Activated CD8-positive, alpha-beta memory T cell treated with anti-CD3 and anti-CD28 coated beads, Interleukin-2, amount 50 U/mL, for 1 hour (primary cell): Measurements from ENCODE around the gene MAFB.

Experiments
- DNase-seq: peaks from one replicate; pipeline ENCODE4 v3.0.0-alpha.2; 2020; ENCODE audit errors: extremely low read depth

The MAFB gene

GRCh38 chr20:40659567-40659966 lies 29.5 kb downstream of the MAFB start:
- DNase-seq = no peak

DNA sequence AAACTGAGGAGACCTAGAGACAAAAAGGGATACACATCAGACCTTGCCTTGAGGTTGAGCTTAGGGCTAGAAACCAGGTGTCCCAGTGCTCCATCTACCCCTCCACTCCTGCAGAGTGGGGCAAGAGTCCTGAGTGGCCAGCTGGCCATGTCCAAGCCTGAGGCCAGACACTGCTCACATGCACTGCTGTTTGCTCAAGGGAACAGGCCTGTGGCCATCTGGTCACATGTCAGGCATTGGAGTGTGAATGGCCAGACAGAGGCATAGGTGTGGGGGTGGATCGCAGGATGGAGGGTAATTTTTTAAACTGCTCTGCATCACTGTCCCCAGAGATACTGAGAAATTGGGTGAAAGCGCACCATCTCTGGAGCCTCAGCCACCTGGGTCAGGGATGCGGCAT lies 30.5 kb downstream of the MAFB start:
- no peak for DNase-seq

DNA sequence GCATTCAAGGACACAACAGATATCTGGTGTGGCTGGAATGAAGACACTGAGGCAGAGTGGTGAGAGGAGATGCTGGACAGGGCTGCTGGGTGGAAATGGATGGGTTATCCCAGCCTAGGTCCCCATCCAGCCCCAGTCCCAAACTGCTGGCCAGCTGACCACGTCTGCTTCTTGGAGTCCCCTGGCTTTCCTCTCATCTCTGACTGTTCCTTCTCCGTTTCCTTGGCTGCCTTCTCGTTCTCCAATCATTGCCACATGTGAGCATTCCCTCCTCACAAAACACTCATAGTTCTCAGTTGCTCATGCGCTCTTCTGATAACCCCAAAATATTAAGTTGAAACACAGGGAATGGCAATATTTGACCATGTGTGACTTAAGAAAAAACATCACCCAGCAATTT lies 31.5 kb downstream of the MAFB start:
- no peak for DNase-seq

- DNase-seq = no peak
These were observed 33.6 kb downstream of the MAFB start for GRCh38 chr20:40655451-40655850.

DNA sequence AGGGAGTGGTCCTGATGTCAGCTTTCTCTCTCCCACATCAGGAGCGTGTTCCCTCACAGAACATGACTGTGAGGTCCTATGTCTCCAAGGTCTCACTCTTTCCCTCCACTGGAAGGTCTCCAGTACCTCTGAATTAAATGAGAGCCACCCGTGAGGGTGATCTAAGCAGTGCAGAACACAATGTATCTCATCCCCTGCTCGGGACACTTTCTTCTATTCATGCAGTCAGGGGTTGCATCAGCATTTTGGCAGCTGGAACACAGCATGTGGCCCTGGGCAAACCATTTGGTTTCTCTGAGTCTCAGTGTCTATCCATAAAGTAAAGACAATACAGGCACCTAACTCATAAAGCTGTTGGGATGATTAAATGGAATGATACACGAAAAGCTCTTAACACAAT lies 34.2 kb downstream of the MAFB start:
- no peak for DNase-seq

DNA sequence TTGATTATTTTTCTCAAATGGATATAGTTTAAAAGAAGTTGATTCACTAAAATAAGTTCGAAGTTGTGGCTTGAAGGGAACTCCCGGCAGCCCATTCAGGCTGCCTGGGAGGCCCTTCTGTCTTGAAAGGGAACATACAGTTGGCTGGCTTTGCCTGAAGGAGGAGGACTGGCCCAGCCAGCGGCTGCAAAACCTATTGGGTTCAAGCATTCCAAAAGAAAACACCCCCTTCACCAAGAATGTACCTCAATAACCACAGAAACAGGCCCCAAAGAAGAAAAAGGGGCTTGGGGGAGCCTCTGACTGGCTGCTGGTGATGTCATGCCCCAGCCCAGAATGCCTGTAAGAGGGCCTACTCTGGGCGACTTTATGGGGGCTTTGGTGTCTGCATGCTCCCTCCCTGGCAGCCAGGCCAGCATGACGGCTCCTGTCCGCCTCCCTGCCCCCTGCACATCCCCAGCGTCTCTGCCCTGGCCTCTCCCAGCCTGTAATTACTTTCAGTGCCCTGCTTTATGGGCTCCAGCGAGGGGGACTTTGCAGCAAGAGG lies 36.5 kb downstream of the MAFB start:
- DNase-seq = no peak

DNA sequence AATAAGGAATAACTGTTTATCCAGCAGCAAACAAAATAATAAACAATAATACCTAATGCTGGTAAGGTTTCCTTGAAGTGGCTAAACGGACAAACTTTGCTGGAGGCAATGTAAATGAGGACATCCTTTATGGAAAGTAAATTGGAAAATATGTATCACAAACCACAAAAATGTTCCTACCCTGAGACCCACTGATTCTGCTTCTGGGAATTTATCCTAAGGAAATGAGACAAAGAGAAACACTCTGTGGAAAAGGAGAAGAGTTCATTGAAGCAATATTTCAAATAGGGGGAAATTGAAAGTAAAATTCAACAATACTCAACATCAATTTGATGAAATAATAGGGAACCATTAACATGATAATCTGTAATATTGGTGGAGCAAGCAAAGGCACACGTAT lies 37.9 kb downstream of the MAFB start:
- DNase-seq = no peak

- DNase-seq = no peak
These were observed 38.3 kb downstream of the MAFB start for GRCh38 chr20:40650707-40651106.

GRCh38 chr20:40648210-40649072 lies 40.6 kb downstream of the MAFB start:
- no peak for DNase-seq

GRCh38 chr20:40646813-40647212 lies 42.2 kb downstream of the MAFB start:
- no peak for DNase-seq

DNA sequence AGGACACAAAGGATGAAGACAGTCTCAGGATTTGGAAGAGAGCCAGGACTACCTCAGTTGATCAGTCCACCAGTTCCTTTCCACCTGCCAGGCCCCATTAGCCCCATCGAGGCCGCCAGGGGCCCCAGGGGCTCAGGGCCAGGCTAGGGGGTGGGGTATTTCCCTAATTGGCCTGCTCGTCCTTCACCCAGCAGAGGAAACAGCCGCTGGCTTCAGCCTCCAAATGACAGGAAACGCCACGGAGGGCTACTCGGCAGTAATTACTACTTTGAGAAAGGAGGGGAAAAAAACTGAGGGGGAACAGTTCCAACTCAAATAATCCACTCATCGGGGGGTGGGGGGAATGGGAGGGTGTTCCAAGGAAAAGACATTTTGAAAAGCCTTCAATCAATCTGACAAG lies 42.7 kb downstream of the MAFB start:
- DNase-seq = no peak

DNA sequence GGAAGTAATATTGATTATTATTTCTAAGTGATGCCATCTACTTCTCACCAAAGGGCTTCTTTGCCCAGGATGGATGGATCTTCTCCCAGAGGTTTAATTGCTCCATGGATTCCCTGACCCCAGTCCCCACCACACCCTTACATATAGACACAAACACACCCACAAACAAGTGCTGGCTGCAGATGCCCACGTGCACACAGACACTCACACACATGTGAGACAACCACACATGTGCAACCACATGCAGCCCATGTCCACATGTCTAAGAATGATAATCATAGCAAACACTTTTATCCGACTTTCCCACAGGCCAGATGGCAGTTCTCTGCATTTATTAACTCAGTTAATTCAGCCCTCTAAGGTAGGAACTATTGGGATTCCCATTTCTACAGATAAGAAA lies 44.2 kb downstream of the MAFB start:
- no peak for DNase-seq

DNA sequence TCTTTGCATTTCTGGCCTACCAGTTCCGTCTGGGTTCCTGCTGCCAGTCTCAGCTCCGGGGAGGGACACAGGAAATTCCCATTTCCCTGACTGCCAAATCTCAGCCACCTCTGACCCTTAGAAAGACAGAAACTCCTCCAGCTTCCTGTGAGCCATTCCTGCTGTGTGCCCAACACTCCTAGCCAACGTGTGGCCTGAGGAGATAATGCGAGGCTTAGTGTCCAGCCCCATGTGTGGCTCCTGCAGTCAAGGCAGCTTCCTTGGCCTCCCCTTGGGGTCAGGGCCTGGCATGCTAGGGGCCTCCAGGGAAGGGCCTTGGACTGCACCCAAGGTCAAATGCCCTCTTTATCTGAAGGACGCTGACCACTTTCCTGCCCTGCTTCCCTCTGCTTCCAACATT lies 45.1 kb downstream of the MAFB start:
- DNase-seq = no peak

GRCh38 chr20:40641809-40642208 lies 47.2 kb downstream of the MAFB start:
- DNase-seq = no peak

GRCh38 chr20:40641202-40641601 lies 47.8 kb downstream of the MAFB start:
- DNase-seq = no peak

DNA sequence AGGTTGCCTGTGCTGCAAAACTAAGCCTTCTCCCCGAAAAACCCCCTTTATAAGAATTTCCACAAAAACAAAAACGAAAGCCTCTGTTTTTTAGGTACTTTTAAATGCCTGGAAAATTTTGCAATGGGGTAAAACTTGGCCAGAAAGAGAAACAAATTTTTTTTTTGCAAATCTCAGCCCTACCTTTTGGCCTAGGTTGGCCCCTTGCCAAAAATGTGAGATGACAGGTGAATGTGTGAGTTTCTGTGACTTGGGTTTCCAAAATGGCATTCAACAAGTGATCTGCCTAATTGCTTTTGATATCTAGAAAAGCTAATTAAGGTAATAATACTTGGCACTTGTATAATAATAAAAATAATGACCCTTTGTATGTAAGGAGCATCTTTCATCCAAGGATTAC lies 48.4 kb downstream of the MAFB start:
- DNase-seq = no peak

- DNase-seq = no peak
These were observed 49.2 kb downstream of the MAFB start for GRCh38 chr20:40639676-40640355.

DNA sequence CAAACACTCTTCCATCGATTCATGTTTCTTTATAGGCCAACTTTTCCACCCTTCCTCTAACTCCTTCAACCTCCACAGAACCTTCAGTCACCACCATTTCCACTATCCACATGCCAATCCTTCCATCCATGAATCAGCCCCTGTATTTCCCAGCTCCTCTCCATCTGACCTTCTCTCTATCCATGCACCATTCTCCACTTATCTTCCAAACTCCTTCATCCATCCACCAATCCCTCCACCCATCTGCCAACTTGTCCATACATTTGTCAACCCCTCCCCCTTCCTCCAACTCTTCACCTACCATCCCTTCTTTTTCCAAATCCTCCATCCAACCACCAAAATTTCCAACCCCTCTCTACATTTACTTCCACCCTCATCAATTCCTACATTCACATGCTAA lies 49.9 kb downstream of the MAFB start:
- DNase-seq = no peak

GRCh38 chr20:40638414-40638813 lies 50.6 kb downstream of the MAFB start:
- no peak for DNase-seq

- no peak for DNase-seq
These were observed 51.9 kb downstream of the MAFB start for GRCh38 chr20:40637176-40637575.

GRCh38 chr20:40636486-40636885 lies 52.5 kb downstream of the MAFB start:
- DNase-seq = no peak

- no peak for DNase-seq
These were observed 53.1 kb downstream of the MAFB start for GRCh38 chr20:40635971-40636370.
